ENCODE data around the gene DTHD1.

DNA sequence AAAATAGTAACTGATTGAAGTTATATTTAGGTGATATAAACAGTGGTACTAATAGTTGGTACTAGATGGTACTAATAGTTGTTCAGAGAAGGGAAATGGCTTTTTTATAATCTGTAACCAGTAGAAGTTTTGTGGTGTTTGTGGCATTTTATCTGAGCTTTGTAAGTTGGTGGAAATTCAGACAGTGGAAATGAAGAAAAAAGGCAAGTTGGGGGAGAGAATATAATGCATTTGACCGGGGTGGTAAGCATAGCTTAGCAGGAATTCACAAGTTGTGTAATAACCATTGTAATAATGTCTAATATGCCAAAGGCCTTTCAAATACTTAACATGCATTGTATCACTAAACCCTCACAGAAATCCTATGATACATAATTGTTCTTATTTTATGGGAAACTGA is 36.3 kb downstream of the DTHD1 start:
- TF ChIP-seq POLR2A (IDR thresholded peaks at IDR 0.05) = no peak
- no peak for TF ChIP-seq CTCF (IDR thresholded peaks at IDR 0.05)
